ENCODE data around the gene AKT3. TPM values are rescaled to one million over a fixed set of nuclear protein-coding genes. Genes with fewer than 3 reads are reported as not detected.

AKT3 gene
- total RNA-seq, 1 experiment from 2014 or later, result 133 TPM

DNA sequence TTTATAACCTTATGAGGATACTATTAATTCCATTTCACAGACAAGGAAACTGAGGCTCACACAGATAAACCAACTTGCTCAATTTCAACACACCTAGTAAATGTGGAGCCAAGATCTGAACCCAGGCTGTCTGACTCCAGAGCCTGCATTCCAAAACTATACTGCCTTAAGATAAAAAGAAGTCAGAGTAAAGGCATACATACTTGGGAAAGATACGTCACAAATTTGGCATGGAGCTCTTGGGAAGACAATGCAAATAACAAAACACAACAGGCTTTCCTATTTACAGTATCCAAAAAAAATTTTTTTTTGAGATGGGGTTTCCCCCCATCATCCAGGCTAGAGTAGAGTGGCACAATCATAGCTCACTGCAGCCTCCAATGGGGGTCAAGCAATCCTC lies 5.9 kb downstream of the AKT3 start:
- Histone ChIP-seq H2AFZ (no peak overlapping the region), H4K20me1 (ENCODE audit: insufficient read depth) (no peaks in the 10 kb centered on the region; the same call in 1 of the 2 replicates), H3K9me2 (ENCODE audit: insufficient read depth) (no peaks in the 10 kb centered on the region), H3K27me3 (ENCODE audit: insufficient read depth, low read depth) (no peaks in the 10 kb centered on the region), H3F3A (ENCODE audit: insufficient read depth, low read depth) (peaks cover 32% of the 10 kb centered on the region), H3K79me2 (ENCODE audit: low read depth) (peaks cover 95% of the 10 kb centered on the region), H3K4me1 (replicated peaks; ENCODE audit: insufficient read depth) (peaks cover 42% of the 10 kb centered on the region), H3K36me3 (ENCODE audit: low read depth) (peaks cover 20% of the 10 kb centered on the region; the same call in 1 of the 2 replicates), H3K27ac (no peak overlapping the region), H3K4me2 (no peak overlapping the region), H3K9me3 (ENCODE audit: insufficient read depth, low read depth) (no peaks in the 10 kb centered on the region), H3K4me3 (no peak overlapping the region)
- BruUV-seq (replicated peaks), result no TSS peak
- intact Hi-C loops (cut with micrococcal nuclease; ENCODE audit: unreplicated experiment), result loop anchor here (10.0 kb wide), 2 partner anchors 99 to 499 kb away; no protein-coding TSS in a partner anchor
- TF ChIP-seq, protein P1, sequence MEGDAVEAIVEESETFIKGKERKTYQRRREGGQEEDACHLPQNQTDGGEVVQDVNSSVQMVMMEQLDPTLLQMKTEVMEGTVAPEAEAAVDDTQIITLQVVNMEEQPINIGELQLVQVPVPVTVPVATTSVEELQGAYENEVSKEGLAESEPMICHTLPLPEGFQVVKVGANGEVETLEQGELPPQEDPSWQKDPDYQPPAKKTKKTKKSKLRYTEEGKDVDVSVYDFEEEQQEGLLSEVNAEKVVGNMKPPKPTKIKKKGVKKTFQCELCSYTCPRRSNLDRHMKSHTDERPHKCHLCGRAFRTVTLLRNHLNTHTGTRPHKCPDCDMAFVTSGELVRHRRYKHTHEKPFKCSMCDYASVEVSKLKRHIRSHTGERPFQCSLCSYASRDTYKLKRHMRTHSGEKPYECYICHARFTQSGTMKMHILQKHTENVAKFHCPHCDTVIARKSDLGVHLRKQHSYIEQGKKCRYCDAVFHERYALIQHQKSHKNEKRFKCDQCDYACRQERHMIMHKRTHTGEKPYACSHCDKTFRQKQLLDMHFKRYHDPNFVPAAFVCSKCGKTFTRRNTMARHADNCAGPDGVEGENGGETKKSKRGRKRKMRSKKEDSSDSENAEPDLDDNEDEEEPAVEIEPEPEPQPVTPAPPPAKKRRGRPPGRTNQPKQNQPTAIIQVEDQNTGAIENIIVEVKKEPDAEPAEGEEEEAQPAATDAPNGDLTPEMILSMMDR (conservative IDR thresholded peaks at IDR 0.05), result no peak
- no peak for TF ChIP-seq EZH2 (IDR thresholded peaks at IDR 0.05; ENCODE audit: low read depth)
- DNase-seq, result no peak
- ChIA-PET POLR2A (ENCODE audit: unreplicated experiment) (no interaction called here), CTCF (interaction anchor here (0.7 kb wide), 1 partner anchor 80 kb away, joined by 3 read pairs; no protein-coding TSS in a partner anchor)

GRCh38 chr1:243842978-243843511 lies 7.0 kb downstream of the AKT3 start:
- no peak overlapping the region for H3K4me3 ChIP-seq
- H3F3A ChIP-seq (ENCODE audit: insufficient read depth, low read depth), result peaks cover 27% of the 10 kb centered on the region
- H3K9me2 ChIP-seq (ENCODE audit: insufficient read depth), result no peaks in the 10 kb centered on the region
- peaks cover 88% of the 10 kb centered on the region for H3K79me2 ChIP-seq (ENCODE audit: low read depth)
- H2AFZ ChIP-seq, result no peak overlapping the region
- DNase-seq, result peak; percentile 29 to 70
- no TSS peak for BruUV-seq (replicated peaks)
- peak overlapping the region; percentile 69 for H3K27ac ChIP-seq
- no peaks in the 10 kb centered on the region for H3K27me3 ChIP-seq (ENCODE audit: insufficient read depth, low read depth)
- intact Hi-C loops (cut with micrococcal nuclease; ENCODE audit: unreplicated experiment), result loop anchor here (10.0 kb wide), 2 partner anchors 98 to 498 kb away; no protein-coding TSS in a partner anchor
- ChIA-PET CTCF (no interaction called here), POLR2A (ENCODE audit: unreplicated experiment) (interaction anchor here (1.0 kb wide), 1 partner anchor 171 kb away, joined by 5 read pairs; no protein-coding TSS in a partner anchor)
- peak overlapping the region; percentile 50 for H3K4me2 ChIP-seq
- peaks cover 6% of the 10 kb centered on the region; the same call in 1 of the 2 replicates for H3K9me3 ChIP-seq (ENCODE audit: insufficient read depth, low read depth)
- no peak for TF ChIP-seq EZH2 (IDR thresholded peaks at IDR 0.05; ENCODE audit: low read depth)
- TF ChIP-seq, protein P1 (conservative IDR thresholded peaks at IDR 0.05), result no peak
- H3K36me3 ChIP-seq (ENCODE audit: low read depth), result peaks cover 29% of the 10 kb centered on the region; the same call in 1 of the 2 replicates
- peaks cover 35% of the 10 kb centered on the region for H3K4me1 ChIP-seq (replicated peaks; ENCODE audit: insufficient read depth)
- H4K20me1 ChIP-seq (ENCODE audit: insufficient read depth), result no peaks in the 10 kb centered on the region; the same call in 1 of the 2 replicates

GRCh38 chr1:243842161-243842560 lies 7.9 kb downstream of the AKT3 start:
- intact Hi-C loops (cut with micrococcal nuclease; ENCODE audit: unreplicated experiment), result loop anchor here (10.0 kb wide), 2 partner anchors 97 to 497 kb away; no protein-coding TSS in a partner anchor
- H3K27me3 ChIP-seq (ENCODE audit: insufficient read depth, low read depth), result no peaks in the 10 kb centered on the region
- peaks cover 6% of the 10 kb centered on the region; the same call in 1 of the 2 replicates for H3K9me3 ChIP-seq (ENCODE audit: insufficient read depth, low read depth)
- DNase-seq, result no peak
- no peaks in the 10 kb centered on the region for H3K9me2 ChIP-seq (ENCODE audit: insufficient read depth)
- peaks cover 23% of the 10 kb centered on the region for H3F3A ChIP-seq (ENCODE audit: insufficient read depth, low read depth)
- POLR2A ChIA-PET (ENCODE audit: unreplicated experiment), result no interaction called here
- CTCF ChIA-PET, result no interaction called here
- H3K36me3 ChIP-seq (ENCODE audit: low read depth), result peaks cover 38% of the 10 kb centered on the region
- no peak overlapping the region for H2AFZ ChIP-seq
- TF ChIP-seq, protein P1 (conservative IDR thresholded peaks at IDR 0.05), result no peak
- TF ChIP-seq EZH2 (IDR thresholded peaks at IDR 0.05; ENCODE audit: low read depth), result no peak
- peaks cover 26% of the 10 kb centered on the region for H3K4me1 ChIP-seq (replicated peaks; ENCODE audit: insufficient read depth)
- H3K4me2 ChIP-seq, result no peak overlapping the region
- peaks cover 88% of the 10 kb centered on the region for H3K79me2 ChIP-seq (ENCODE audit: low read depth)
- BruUV-seq (replicated peaks), result no TSS peak
- H4K20me1 ChIP-seq (ENCODE audit: insufficient read depth), result no peaks in the 10 kb centered on the region
- no peak overlapping the region for H3K4me3 ChIP-seq
- H3K27ac ChIP-seq, result no peak overlapping the region

Data from PC-9 (cell line).